ENCODE measurements around the gene ME2. TPM values are rescaled to one million over a fixed set of nuclear protein-coding genes. Genes with fewer than 3 reads are reported as not detected.

Gene ME2
- total RNA-seq, 2 donors from 2014 or later: 72.8 to 74.4 TPM

Other genes with a start within 250 kb of the ME2 start
- under 1 TPM; 0.35 to 0.55 TPM for gene MRO, start 59.1 kb upstream of the ME2 start, total RNA-seq
- 1 to 10 TPM; 5.1 to 7.4 TPM for gene ELAC1, start 88.9 kb downstream of the ME2 start, total RNA-seq
- 100 to 1,000 TPM; 132 to 133 TPM for gene SMAD4, start 151.1 kb downstream of the ME2 start, total RNA-seq